ELR (cell line): ENCODE data around the gene CLEC11A.

Experiments
- DNase-seq: peaks from one replicate; pipeline ENCODE4 v3.0.0-alpha.2; 2015; ENCODE audit warnings: low read depth

CLEC11A gene

GRCh38 chr19:50723069-50723468 is at the start of gene CLEC11A:
CLEC11A (plus strand) TSS chr19:50723364; CDS start chr19:50723526, 162 bp downstream.
- peak; percentile 89 for DNase-seq

- DNase-seq: no peak
Observed at GRCh38 chr19:50676625-50677197, 46.5 kb upstream of the CLEC11A start.

GRCh38 chr19:50677636-50678035 is 45.5 kb upstream of the CLEC11A start:
- DNase-seq: no peak

- no peak for DNase-seq
Observed at GRCh38 chr19:50678323-50678722, 44.8 kb upstream of the CLEC11A start.

- DNase-seq: peak; percentile 82
Observed at GRCh38 chr19:50679177-50680125, 43.7 kb upstream of the CLEC11A start.

- no peak for DNase-seq
Observed at GRCh38 chr19:50686310-50687032, 36.7 kb upstream of the CLEC11A start.

GRCh38 chr19:50688766-50689165 is 34.4 kb upstream of the CLEC11A start:
- no peak for DNase-seq

- DNase-seq: no peak
Observed at GRCh38 chr19:50690439-50690838, 32.7 kb upstream of the CLEC11A start.

- no peak for DNase-seq
Observed at GRCh38 chr19:50693064-50693975, 29.8 kb upstream of the CLEC11A start.

- DNase-seq: no peak
Observed at GRCh38 chr19:50694815-50695145, 28.4 kb upstream of the CLEC11A start.

- peak; percentile 28 for DNase-seq
Observed at GRCh38 chr19:50695251-50696093, 27.7 kb upstream of the CLEC11A start.

GRCh38 chr19:50696094-50696483 is 27.1 kb upstream of the CLEC11A start:
- DNase-seq: no peak

- no peak for DNase-seq
Observed at GRCh38 chr19:50697414-50698124, 25.6 kb upstream of the CLEC11A start.

GRCh38 chr19:50701367-50701985 is 21.7 kb upstream of the CLEC11A start:
- DNase-seq: no peak

GRCh38 chr19:50702158-50702870 is 20.9 kb upstream of the CLEC11A start:
- no peak for DNase-seq

GRCh38 chr19:50702871-50703829 is 20.0 kb upstream of the CLEC11A start:
- DNase-seq: peak; percentile 81

GRCh38 chr19:50703915-50704796 is 19.0 kb upstream of the CLEC11A start:
- DNase-seq: no peak
